A549 treated with CORT108297 at 1 μM for 4 hours (cell line): Measurements from ENCODE around the gene TBCK. TPM values are rescaled to one million over a fixed set of nuclear protein-coding genes. Genes with fewer than 3 reads are reported as not detected.

Experiments used
- total RNA-seq: library from RNA; stranded (reverse); fragments of 200-300 nt; extraction: Qiagen RNA extraction; gene quantifications from 5 replicates; pipeline ENCODE4 v1.2.3, GENCODE V29; 2022

TBCK gene
- total RNA-seq = 1.9 to 3.3 TPM (median 2.9 TPM) in 5 replicates

DNA sequence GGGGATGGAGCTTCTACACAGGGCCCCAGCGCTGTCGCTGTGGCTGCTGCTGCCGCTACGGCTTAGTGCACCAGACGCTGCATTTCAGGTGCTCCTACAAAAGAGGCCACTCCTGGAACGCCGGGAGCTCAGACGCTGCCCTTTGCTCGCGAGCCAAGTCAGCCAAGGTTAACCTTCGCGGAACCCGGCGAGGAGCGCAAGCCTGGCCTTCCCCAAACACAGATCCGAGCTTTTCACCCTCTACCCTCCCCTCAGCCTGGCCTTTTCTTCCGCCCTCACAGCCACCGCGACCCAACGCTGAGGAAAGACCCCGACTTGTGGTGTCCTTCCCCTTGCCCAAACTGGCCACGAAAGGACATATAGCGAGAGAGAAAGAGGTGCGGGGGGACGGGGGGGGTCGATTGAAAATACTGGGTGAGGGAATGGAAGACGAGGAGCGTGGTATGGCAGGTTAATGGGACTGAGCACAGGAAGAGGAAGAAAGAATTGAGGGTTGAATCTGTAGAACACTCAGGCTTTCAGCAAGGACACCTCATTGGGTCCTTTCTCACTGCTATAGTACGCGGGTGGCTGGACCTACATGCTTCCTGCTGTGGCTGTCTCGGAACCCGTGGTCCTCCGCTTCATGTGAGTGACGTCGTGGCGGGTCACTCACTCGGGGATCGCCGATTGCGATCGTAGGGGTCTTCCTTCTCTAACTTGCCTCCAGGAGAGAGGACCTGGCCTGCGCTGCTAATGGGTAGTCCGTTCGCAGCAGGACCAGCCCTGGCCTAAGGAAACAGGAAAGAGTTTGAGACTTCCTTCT lies at the start of gene TBCK, which contains the start of gene AIMP1:
Gene TBCK (minus strand): TSS at position 242 of the 805 bp plus-strand sequence. CDS start 7,249 bp downstream, outside the sequence.
Gene AIMP1 (plus strand): TSS at position 583 of the 805 bp plus-strand sequence. CDS start 8,460 bp downstream, outside the sequence.

Other genes starting within 250 kb of the TBCK start
- 43.4 to 46.9 TPM (median 44.2 TPM) in 5 replicates for gene AIMP1, start 341 bp upstream of the TBCK start, total RNA-seq
- not detected in 5 replicates for gene GIMD1, start 52.6 kb upstream of the TBCK start, total RNA-seq